Fibroblast of lung (primary cell): ENCODE results near the gene EPHA8. TPM values are rescaled to one million over a fixed set of nuclear protein-coding genes. Genes with fewer than 3 reads are reported as not detected.

Experiments used
- DNase-seq, 2 donors: peaks; one replicate each; pipeline versions ENCODE4 v3.0.0 to v3.0.0-alpha.2; 2010; ENCODE audit warnings: low read depth in 2 of 2
- H2AFZ ChIP-seq: 2 replicates; pipeline ENCODE4 v1.5.1; 2012; ENCODE audit warnings: low read length, control low read depth, inconsistent platforms
- H3K27ac ChIP-seq: 2 replicates; pipeline ENCODE4 v1.5.1; 2011; ENCODE audit warnings: low read length, control low read depth; ENCODE audit not compliant: insufficient read depth
- H3K27me3 ChIP-seq: 2 replicates; pipeline ENCODE4 v1.5.1; 2011; ENCODE audit warnings: mild to moderate bottlenecking, low read length; ENCODE audit not compliant: control insufficient read depth, insufficient read depth
- H3K36me3 ChIP-seq: 2 replicates; pipeline ENCODE4 v1.5.1; 2011; ENCODE audit warnings: low read length; ENCODE audit not compliant: control insufficient read depth, insufficient read depth
- H3K4me1 ChIP-seq: 2 replicates; pipeline ENCODE4 v1.5.1; 2011; ENCODE audit warnings: low read length; ENCODE audit not compliant: control insufficient read depth, insufficient read depth; ENCODE audit errors: extremely low read depth
- H3K4me2 ChIP-seq: 2 replicates; pipeline ENCODE4 v1.5.1; 2011; ENCODE audit warnings: low read length, control low read depth; ENCODE audit not compliant: insufficient read depth; ENCODE audit errors: extremely low read depth
- H3K4me3 ChIP-seq, 4 experiments: fragments of 200-600 bp in 1 of 4; sonication (generic) in 1 of 4; replicated peaks in 1 of 4; 2 replicates each; pipeline ENCODE4 v1.5.1; 2011 to 2016; ENCODE audit warnings: low read length in 4 of 4, low read depth in 3 of 4, mild to moderate bottlenecking in 3 of 4, control low read depth in 2 of 4, inconsistent platforms in 1 of 4, mixed read lengths in 1 of 4; ENCODE audit not compliant: insufficient read depth in 1 of 4; ENCODE audit errors: control extremely low read depth in 1 of 4
- H3K79me2 ChIP-seq: 2 replicates; pipeline ENCODE4 v1.5.1; 2012; ENCODE audit warnings: mild to moderate bottlenecking, low read length, inconsistent platforms; ENCODE audit not compliant: control insufficient read depth, insufficient read depth
- H3K9ac ChIP-seq: 2 replicates; pipeline ENCODE4 v1.5.1; 2011; ENCODE audit warnings: mild to moderate bottlenecking, low read length, control low read depth; ENCODE audit not compliant: insufficient read depth
- H3K9me3 ChIP-seq: 2 replicates; pipeline ENCODE4 v1.5.1; 2012; ENCODE audit warnings: low read depth, low read length; ENCODE audit not compliant: control insufficient read depth, insufficient read depth
- H4K20me1 ChIP-seq: 2 replicates; pipeline ENCODE4 v1.5.1; 2011; ENCODE audit warnings: low read length; ENCODE audit not compliant: control insufficient read depth, insufficient read depth; ENCODE audit errors: extremely low read depth
- EZH2 ChIP-seq: IDR thresholded peaks from 2 replicates; pipeline ENCODE4 v1.5.1; 2012; ENCODE audit warnings: low read length, control low read depth, mild to moderate bottlenecking; ENCODE audit errors: missing control alignments
- polyA plus RNA-seq, 2 donors: library from polyadenylated mRNA; depleted of rRNA in 1 of 2; stranded (reverse) in 1 of 2; unstranded in 1 of 2; fragments of >200 nt; gene quantifications; 2 replicates each; pipeline ENCODE4 v1.2.1, GENCODE V29; 2011 to 2012; ENCODE audit warnings: missing spikeins in 1 of 2
- total RNA-seq: library from RNA; depleted of rRNA; stranded (reverse); fragments of >200 nt; gene quantifications from 2 replicates; pipeline ENCODE4 v1.2.1, GENCODE V29; 2014
- TF ChIP-seq, protein P1 (sequence below), 2 donors: IDR thresholded peaks in 1 of 2; conservative IDR thresholded peaks in 1 of 2; 1 replicate in 1 of 2; 2 replicates in 1 of 2; pipeline ENCODE4 v1.5.1; 2011 to 2012; ENCODE audit warnings: low read length in 2 of 2, control low read depth in 1 of 2, inconsistent platforms in 1 of 2, low read depth in 1 of 2, mild to moderate bottlenecking in 1 of 2

The EPHA8 gene
- total and polyA plus RNA-seq, 2 donors (not counting 1 experiment from before 2014, with no cell fraction given): not detected

- Histone ChIP-seq H3K4me3 (no peak overlapping the region), H2AFZ (no peak overlapping the region), H3K9me3 (no peaks in the 10 kb centered on the region), H3K4me1 (no peaks in the 10 kb centered on the region), H3K27ac (no peak overlapping the region), H4K20me1 (no peaks in the 10 kb centered on the region), H3K9ac (no peak overlapping the region), H3K27me3 (peaks cover 7% of the 10 kb centered on the region), H3K4me2 (no peak overlapping the region), H3K79me2 (no peaks in the 10 kb centered on the region), H3K36me3 (no peaks in the 10 kb centered on the region)
- no peak for DNase-seq
- TF ChIP-seq, protein P1, sequence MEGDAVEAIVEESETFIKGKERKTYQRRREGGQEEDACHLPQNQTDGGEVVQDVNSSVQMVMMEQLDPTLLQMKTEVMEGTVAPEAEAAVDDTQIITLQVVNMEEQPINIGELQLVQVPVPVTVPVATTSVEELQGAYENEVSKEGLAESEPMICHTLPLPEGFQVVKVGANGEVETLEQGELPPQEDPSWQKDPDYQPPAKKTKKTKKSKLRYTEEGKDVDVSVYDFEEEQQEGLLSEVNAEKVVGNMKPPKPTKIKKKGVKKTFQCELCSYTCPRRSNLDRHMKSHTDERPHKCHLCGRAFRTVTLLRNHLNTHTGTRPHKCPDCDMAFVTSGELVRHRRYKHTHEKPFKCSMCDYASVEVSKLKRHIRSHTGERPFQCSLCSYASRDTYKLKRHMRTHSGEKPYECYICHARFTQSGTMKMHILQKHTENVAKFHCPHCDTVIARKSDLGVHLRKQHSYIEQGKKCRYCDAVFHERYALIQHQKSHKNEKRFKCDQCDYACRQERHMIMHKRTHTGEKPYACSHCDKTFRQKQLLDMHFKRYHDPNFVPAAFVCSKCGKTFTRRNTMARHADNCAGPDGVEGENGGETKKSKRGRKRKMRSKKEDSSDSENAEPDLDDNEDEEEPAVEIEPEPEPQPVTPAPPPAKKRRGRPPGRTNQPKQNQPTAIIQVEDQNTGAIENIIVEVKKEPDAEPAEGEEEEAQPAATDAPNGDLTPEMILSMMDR (conservative IDR thresholded peaks at IDR 0.05 in 1 of 2, IDR thresholded peaks at IDR 0.05 in 1 of 2; ENCODE audit: low read depth in 1 of 2, low read length in 2 of 2): no peak
- no peak for TF ChIP-seq EZH2
Measured at GRCh38 chr1:22636927-22637326, 73.6 kb downstream of the EPHA8 start.

- H3K36me3 ChIP-seq: no peaks in the 10 kb centered on the region
- no peaks in the 10 kb centered on the region for H3K4me1 ChIP-seq
- TF ChIP-seq, protein P1 (conservative IDR thresholded peaks at IDR 0.05 in 1 of 2, IDR thresholded peaks at IDR 0.05 in 1 of 2; ENCODE audit: low read depth in 1 of 2, low read length in 2 of 2): no peak
- no peak for TF ChIP-seq EZH2
Measured at GRCh38 chr1:22637907-22638445, 74.7 kb downstream of the EPHA8 start.

GRCh38 chr1:22638476-22639234 lies 75.4 kb downstream of the EPHA8 start:
- H3K4me2 ChIP-seq: no peak overlapping the region
- no peaks in the 10 kb centered on the region for H4K20me1 ChIP-seq
- H3K9ac ChIP-seq: no peak overlapping the region
- DNase-seq: no peak
- H3K27me3 ChIP-seq: peaks cover 1% of the 10 kb centered on the region
- no peak overlapping the region for H2AFZ ChIP-seq
- no peaks in the 10 kb centered on the region for H3K9me3 ChIP-seq
- H3K79me2 ChIP-seq: no peaks in the 10 kb centered on the region
- H3K4me3 ChIP-seq: no peak overlapping the region
- TF ChIP-seq EZH2: no peak
- TF ChIP-seq, protein P1 (conservative IDR thresholded peaks at IDR 0.05 in 1 of 2, IDR thresholded peaks at IDR 0.05 in 1 of 2; ENCODE audit: low read depth in 1 of 2, low read length in 2 of 2): no peak
- no peaks in the 10 kb centered on the region for H3K4me1 ChIP-seq
- H3K36me3 ChIP-seq: no peaks in the 10 kb centered on the region
- no peak overlapping the region for H3K27ac ChIP-seq

More at GRCh38 chr1:22637907-22638445, 74.7 kb downstream of the EPHA8 start:
- DNase-seq: no peak
- Histone ChIP-seq H3K4me3 (no peak overlapping the region), H3K4me2 (no peak overlapping the region), H2AFZ (no peak overlapping the region), H3K9ac (no peak overlapping the region), H3K9me3 (no peaks in the 10 kb centered on the region), H4K20me1 (no peaks in the 10 kb centered on the region), H3K27ac (no peak overlapping the region), H3K79me2 (no peaks in the 10 kb centered on the region), H3K27me3 (peaks cover 7% of the 10 kb centered on the region)
